Activated CD8-positive, alpha-beta T cell treated with anti-CD3 and anti-CD28 coated beads for 36 hours (primary cell): ENCODE data around the gene ETV5. TPM values are rescaled to one million over a fixed set of nuclear protein-coding genes. Genes with fewer than 3 reads are reported as not detected.

ENCODE experiments used
- ATAC-seq: fragments of 200-7000 bp; cut with Tn5 transposase; one replicate; pipeline ENCODE4 v1.10.0; 2021; ENCODE audit warnings: mild to moderate bottlenecking, moderate library complexity
- CTCF ChIA-PET: fragments of 350-600 bp; sonication (Branson Sonifier 250); formaldehyde crosslinking; loops from one replicate; lab custom pipeline; 2021; ENCODE audit warnings: antibody characterized with exemption; lab: Charles Lee
- POLR2A ChIA-PET: fragments of 350-600 bp; sonication (Branson Sonifier 250); formaldehyde crosslinking; loops from one replicate; lab custom pipeline; 2021; ENCODE audit warnings: antibody characterized with exemption; lab: Charles Lee
- DNase-seq: peaks from one replicate; pipeline ENCODE4 v3.0.0-alpha.2; 2020
- H3K27ac Mint-ChIP-seq: one replicate; pipeline ENCODE4 v1.8.0; 2021; ENCODE audit warnings: mild to moderate bottlenecking, mixed read lengths
- H3K27me3 Mint-ChIP-seq: one replicate; pipeline ENCODE4 v1.8.0; 2021; ENCODE audit warnings: mixed read lengths
- H3K36me3 Mint-ChIP-seq: one replicate; pipeline ENCODE4 v1.8.0; 2021; ENCODE audit warnings: low read depth, mixed read lengths
- H3K4me1 Mint-ChIP-seq: one replicate; pipeline ENCODE4 v1.8.0; 2021; ENCODE audit warnings: low read depth, mixed read lengths
- H3K4me3 Mint-ChIP-seq: one replicate; pipeline ENCODE4 v1.8.0; 2021; ENCODE audit warnings: mild to moderate bottlenecking, moderate library complexity, mixed read lengths
- H3K9me3 Mint-ChIP-seq: one replicate; pipeline ENCODE4 v1.8.0; 2021; ENCODE audit warnings: mixed read lengths
- CTCF ChIP-seq: fragments of 200-600 bp; IDR thresholded peaks from one replicate; pipeline ENCODE4 v1.8.0; 2022; ENCODE audit warnings: antibody characterized with exemption, mild to moderate bottlenecking
- intact Hi-C: fragments of 100-400 bp; cut with micrococcal nuclease; formaldehyde crosslinking; loops from one replicate; pipeline ENCODE4 v1.10.0; 2022
- total RNA-seq, 2 experiments: library from RNA; stranded (reverse); gene quantifications; one replicate each; pipeline ENCODE4 v1.2.3, GENCODE V29; 2021

The ETV5 gene
- total RNA-seq, 2 experiments from 2014 or later, result 0.68 to 1.4 TPM

- no peaks in the 10 kb centered on the region for H3K9me3 Mint-ChIP-seq
- TF ChIP-seq CTCF, result no peak
- no peaks in the 10 kb centered on the region for H3K36me3 Mint-ChIP-seq
- DNase-seq (no peak), ATAC-seq (no peak)
- POLR2A ChIA-PET, result no interaction called here
- H3K4me1 Mint-ChIP-seq, result peaks cover 31% of the 10 kb centered on the region
- intact Hi-C loops, result no loop called here
- peaks cover 79% of the 10 kb centered on the region for H3K27me3 Mint-ChIP-seq
- CTCF ChIA-PET, result no interaction called here
- no peak overlapping the region for H3K27ac Mint-ChIP-seq
- no peak overlapping the region for H3K4me3 Mint-ChIP-seq
Measured at GRCh38 chr3:186110975-186111974, 2.4 kb upstream of the ETV5 start.

- peaks cover 31% of the 10 kb centered on the region for H3K4me1 Mint-ChIP-seq
- CTCF ChIA-PET, result interaction anchor here (1.2 to 3.2 kb wide), 5 partner anchors 9 to 459 kb away, joined by 3 to 9 read pairs (median 4); no protein-coding TSS in a partner anchor
- H3K9me3 Mint-ChIP-seq, result no peaks in the 10 kb centered on the region
- H3K27me3 Mint-ChIP-seq, result peaks cover 81% of the 10 kb centered on the region
- POLR2A ChIA-PET, result interaction anchor here (0.7 to 1.4 kb wide), 3 partner anchors 12 to 408 kb away, joined by 3 to 5 read pairs (median 4); no protein-coding TSS in a partner anchor
- no peaks in the 10 kb centered on the region for H3K36me3 Mint-ChIP-seq
- peak overlapping the region; percentile 89 for H3K4me3 Mint-ChIP-seq
- TF ChIP-seq CTCF, result no peak
- no peak overlapping the region for H3K27ac Mint-ChIP-seq
- ATAC-seq (no peak), DNase-seq (peak; percentile 7)
- intact Hi-C loops, result loop anchor here (5.0 to 10.0 kb wide), 2 partner anchors 48 to 135 kb away; no protein-coding TSS in a partner anchor
Measured at GRCh38 chr3:186109897-186110803, 1.3 kb upstream of the ETV5 start.

DNA sequence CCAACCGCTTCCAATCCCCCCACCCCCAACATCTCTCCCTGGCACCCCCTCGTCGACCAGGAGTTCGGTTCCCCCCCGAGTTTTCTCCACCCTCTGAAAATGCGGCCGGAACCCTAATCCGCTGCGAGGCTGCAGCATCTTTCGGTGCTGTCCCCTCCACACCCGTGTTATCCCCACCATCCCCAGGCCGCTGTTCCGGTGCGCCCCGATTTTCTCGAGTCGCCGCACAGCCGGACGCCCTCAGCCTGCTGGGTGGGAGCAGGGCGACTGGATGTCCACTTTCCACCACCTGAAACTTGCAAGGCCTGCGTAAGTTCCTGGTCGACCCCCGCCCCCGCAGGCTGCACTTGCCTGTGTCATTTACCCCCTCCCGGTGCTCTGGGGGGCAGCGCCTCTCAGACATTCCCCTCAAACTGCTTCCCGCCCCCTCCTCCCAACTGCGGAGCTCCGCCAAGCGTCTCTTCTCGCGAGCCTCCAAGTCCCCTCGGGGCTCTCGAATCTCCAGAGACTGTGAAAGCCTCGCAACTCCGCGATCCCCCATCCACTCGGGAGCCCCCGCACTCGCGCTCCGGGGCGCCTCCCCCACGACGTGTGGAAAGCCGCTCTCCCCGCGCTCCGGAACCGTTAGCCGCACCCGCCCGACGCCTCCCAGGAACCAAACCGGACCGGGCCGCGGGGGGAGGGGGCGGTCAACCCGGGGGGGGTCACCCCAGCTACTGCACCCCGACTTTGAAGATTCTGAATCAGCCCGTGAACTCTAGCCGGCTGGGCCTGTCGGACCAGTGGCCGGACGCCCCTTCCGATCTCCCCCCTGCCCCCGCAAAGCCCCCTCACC lies 566 bp downstream of the ETV5 start:
- H3K27me3 Mint-ChIP-seq, result peaks cover 74% of the 10 kb centered on the region
- H3K27ac Mint-ChIP-seq, result no peak overlapping the region
- H3K36me3 Mint-ChIP-seq, result no peaks in the 10 kb centered on the region
- H3K9me3 Mint-ChIP-seq, result no peaks in the 10 kb centered on the region
- POLR2A ChIA-PET, result interaction anchor here (0.6 to 1.2 kb wide), 3 partner anchors 17 to 1894 kb away, joined by 3 to 4 read pairs (median 3); no protein-coding TSS in a partner anchor
- DNase-seq (peak; percentile 48), ATAC-seq (no peak)
- peaks cover 36% of the 10 kb centered on the region for H3K4me1 Mint-ChIP-seq
- CTCF ChIA-PET, result interaction anchor here (1.0 to 3.2 kb wide), 4 partner anchors 134 to 432 kb away, joined by 3 to 9 read pairs (median 3); no protein-coding TSS in a partner anchor
- H3K4me3 Mint-ChIP-seq, result peak overlapping the region; percentile 89
- TF ChIP-seq CTCF, result no peak
- intact Hi-C loops, result loop anchor here (5.0 to 10.0 kb wide), 2 partner anchors 46 to 136 kb away; no protein-coding TSS in a partner anchor
